Right lobe of liver (tissue), 4 donors: ENCODE data around the gene EPB41.

Experiments used
- CTCF ChIP-seq, 4 donors: fragments of 200-600 bp in 3 of 4; fragments of 450-650 bp in 1 of 4; IDR thresholded peaks; one replicate each; pipeline versions ENCODE4 v1.5.1 to v1.8.0; 2016 to 2022; ENCODE audit warnings: antibody characterized with exemption in 4 of 4, mild to moderate bottlenecking in 2 of 4
- POLR2A ChIP-seq: fragments of 450-650 bp; IDR thresholded peaks from one replicate; pipeline ENCODE4 v1.6.1; 2017; ENCODE audit warnings: antibody characterized with exemption, mild to moderate bottlenecking
- donor health status: DM: no; HTN: no; CAD: no.
- donor health status: DM: no; HTN: no; CAD: no.
- donor health status: DM: no; HTN: yes; CAD: no.

- TF ChIP-seq CTCF (IDR thresholded peaks at IDR 0.05), result no peak
- no peak for TF ChIP-seq POLR2A
Measured at GRCh38 chr1:28936094-28936493, 21.7 kb downstream of the EPB41 start.
